ENCODE data around the gene MRPS18A.

GRCh38 chr6:43728586-43728985 lies 41.0 kb upstream of the MRPS18A start:
- TF ChIP-seq EZH2 (IDR thresholded peaks at IDR 0.05), result no peak
- no peak for TF ChIP-seq CTCF (IDR thresholded peaks at IDR 0.05)
- no peak for TF ChIP-seq EZH2phosphoT487 (IDR thresholded peaks at IDR 0.05)
